Daoy (cell line): Measurements from ENCODE around the gene SAMD9L. TPM values are rescaled to one million over a fixed set of nuclear protein-coding genes. Genes with fewer than 3 reads are reported as not detected.

ENCODE experiments used
- DNase-seq: peaks from one replicate; pipeline ENCODE4 v3.0.0-alpha.2; 2015; ENCODE audit warnings: low read depth
- total RNA-seq: library from RNA; depleted of rRNA; stranded (reverse); fragments of >200 nt; shearing (Covaris generic); gene quantifications from 2 replicates; pipeline ENCODE4 v1.2.3, GENCODE V29; 2014; rRNA removed

Gene SAMD9L
- total RNA-seq: 12.5 and 13.5 TPM in 2 replicates

- peak; percentile 22 for DNase-seq
These were observed at the start of gene SAMD9L for GRCh38 chr7:93148144-93148543. Gene SAMD9L, minus strand, starts transcription at chr7:93148385. Its CDS starts 12,414 bp downstream, at chr7:93135971.

GRCh38 chr7:93196336-93196735 lies 48.2 kb upstream of the SAMD9L start:
- no peak for DNase-seq

- peak; percentile 51 for DNase-seq
These were observed 46.2 kb upstream of the SAMD9L start for GRCh38 chr7:93194386-93194785.

GRCh38 chr7:93188870-93189634 lies 40.9 kb upstream of the SAMD9L start:
- DNase-seq: no peak

- DNase-seq: peak; percentile 3
These were observed 37.3 kb upstream of the SAMD9L start for GRCh38 chr7:93185303-93186027.

GRCh38 chr7:93179173-93179572 lies 31.0 kb upstream of the SAMD9L start:
- DNase-seq: no peak

GRCh38 chr7:93178213-93178612 lies 30.0 kb upstream of the SAMD9L start:
- DNase-seq: peak; percentile 5

GRCh38 chr7:93176992-93177580 lies 28.9 kb upstream of the SAMD9L start:
- no peak for DNase-seq

- no peak for DNase-seq
These were observed 27.0 kb upstream of the SAMD9L start for GRCh38 chr7:93175219-93175618.

- DNase-seq: no peak
These were observed 24.5 kb upstream of the SAMD9L start for GRCh38 chr7:93172683-93173082.

- no peak for DNase-seq
These were observed 23.5 kb upstream of the SAMD9L start for GRCh38 chr7:93171606-93172226.

GRCh38 chr7:93165447-93165846 lies 17.3 kb upstream of the SAMD9L start:
- DNase-seq: no peak

GRCh38 chr7:93164766-93165165 lies 16.6 kb upstream of the SAMD9L start:
- DNase-seq: no peak

- no peak for DNase-seq
These were observed 13.1 kb upstream of the SAMD9L start for GRCh38 chr7:93161181-93161762.

- no peak for DNase-seq
These were observed 12.2 kb upstream of the SAMD9L start for GRCh38 chr7:93160410-93160809.

- DNase-seq: no peak
These were observed 11.3 kb upstream of the SAMD9L start for GRCh38 chr7:93159490-93159889.

GRCh38 chr7:93156884-93157283 lies 8.7 kb upstream of the SAMD9L start:
- peak; percentile 33 for DNase-seq

GRCh38 chr7:93150200-93150835 lies 2.1 kb upstream of the SAMD9L start:
- peak; percentile 32 for DNase-seq

GRCh38 chr7:93148727-93149126 lies 542 bp upstream of the SAMD9L start:
- no peak for DNase-seq

GRCh38 chr7:93147363-93147762 lies 822 bp downstream of the SAMD9L start:
- peak; percentile 71 for DNase-seq

- DNase-seq: peak; percentile 19
These were observed 1.6 kb downstream of the SAMD9L start for GRCh38 chr7:93146472-93147141.
